HepG2 (cell line): Measurements from ENCODE around the gene GPR148. TPM values are rescaled to one million over a fixed set of nuclear protein-coding genes. Genes with fewer than 3 reads are reported as not detected.
A peak's percentile ranks its signal among the peaks of the same experiment; 100 is the strongest.

ENCODE experiments used
- ATF1 ChIP-seq: IDR thresholded peaks from 2 replicates; pipeline ENCODE4 v1.6.1; 2016; ENCODE audit warnings: mild to moderate bottlenecking, control low read depth
- DMTF1 ChIP-seq: sonication (generic); formaldehyde crosslinking; IDR thresholded peaks from 2 replicates; pipeline ENCODE4 v1.4.0; 2020; ENCODE audit warnings: mild to moderate bottlenecking, missing genetic modification reagents
- DNMT1 ChIP-seq: sonication (generic); formaldehyde crosslinking; IDR thresholded peaks from 2 replicates; pipeline ENCODE4 v1.5.1; 2020; ENCODE audit warnings: mild to moderate bottlenecking, missing genetic modification reagents
- HOXA7 ChIP-seq: sonication (generic); formaldehyde crosslinking; IDR thresholded peaks from 2 replicates; pipeline ENCODE4 v1.8.1; 2022; ENCODE audit warnings: mild to moderate bottlenecking, missing genetic modification reagents, moderate library complexity
- NFATC3 ChIP-seq: sonication (generic); formaldehyde crosslinking; IDR thresholded peaks from 2 replicates; pipeline ENCODE4 v1.5.1; 2020; ENCODE audit warnings: mild to moderate bottlenecking, missing genetic modification reagents
- NR2F1 ChIP-seq, 2 experiments: fragments of 450-650 bp in 1 of 2; formaldehyde crosslinking in 1 of 2; IDR thresholded peaks; 2 replicates each; pipeline versions ENCODE4 v1.5.0 to v1.6.1; 2016 to 2020; ENCODE audit warnings: mild to moderate bottlenecking in 1 of 2, missing compliant biosample characterization in 1 of 2, missing genetic modification reagents in 1 of 2, moderate library complexity in 1 of 2
- PRDM10 ChIP-seq: sonication (generic); formaldehyde crosslinking; IDR thresholded peaks from 2 replicates; pipeline ENCODE4 v1.4.0; 2020; ENCODE audit warnings: low read depth, missing genetic modification reagents
- SNAPC4 ChIP-seq: sonication (generic); formaldehyde crosslinking; IDR thresholded peaks from 2 replicates; pipeline ENCODE4 v1.4.0; 2020; ENCODE audit warnings: mild to moderate bottlenecking, missing genetic modification reagents
- TFDP1 ChIP-seq: IDR thresholded peaks from 2 replicates; pipeline ENCODE4 v1.6.1; 2016; ENCODE audit warnings: missing compliant biosample characterization, missing genetic modification reagents, borderline replicate concordance
- ZNF687 ChIP-seq: sonication (generic); formaldehyde crosslinking; IDR thresholded peaks from 2 replicates; pipeline ENCODE4 v1.5.1; 2020; ENCODE audit warnings: mild to moderate bottlenecking, missing genetic modification reagents, moderate library complexity
- polyA plus RNA-seq, 8 experiments: library from polyadenylated mRNA; depleted of rRNA in 3 of 8; stranded (reverse) in 7 of 8; unstranded in 1 of 8; fragments of >200 nt; fragmentation: Illumina TruSeq in 4 of 8; extraction: Trizol in 4 of 8; gene quantifications; 2 replicates each; pipeline versions ENCODE4 v1.2.1 to v1.2.3, GENCODE V29; 2011 to 2016; ENCODE audit warnings: low read depth in 4 of 8, missing spikeins in 1 of 8, mixed read lengths in 1 of 8; ENCODE audit not compliant: insufficient read depth in 1 of 8
- total RNA-seq, 5 experiments: library from RNA; depleted of rRNA; stranded (reverse); fragments of >200 nt; fragmentation: Illumina TruSeq; extraction: Trizol; gene quantifications; 2 replicates each; pipeline ENCODE4 v1.2.3, GENCODE V29; 2016; ENCODE audit warnings: low read depth in 1 of 5

GPR148 gene
- total and polyA plus RNA-seq, 2 of the 13 experiments (the other 11 are each of a cell fraction or from before 2014, with no cell fraction given) = not detected

GRCh38 chr2:130756053-130756873 is 27.4 kb downstream of the GPR148 start (continued):
- peak; percentile 19; the same call in 1 of the 2 replicates for TF ChIP-seq ZNF687 (CRISPR knock-in tag)
- TF ChIP-seq ATF1 (CRISPR knock-in tag) = no peak
- TF ChIP-seq NR2F1 (CRISPR knock-in tag; IDR thresholded peaks at IDR 0.05) = no peak
- TF ChIP-seq NFATC3 (CRISPR knock-in tag) = no peak
- TF ChIP-seq DNMT1 (CRISPR knock-in tag) = no peak
- peak; percentile 21; the same call in 1 of the 2 replicates for TF ChIP-seq TFDP1 (CRISPR knock-in tag)
- no peak for TF ChIP-seq PRDM10 (CRISPR knock-in tag)
- no peak for TF ChIP-seq DMTF1 (CRISPR knock-in tag)
- no peak for TF ChIP-seq HOXA7 (CRISPR knock-in tag)
- TF ChIP-seq SNAPC4 = no peak
